GM19351 (cell line): Measurements from ENCODE around the gene ATF6.
A peak's percentile ranks its signal among the peaks of the same experiment; 100 is the strongest.

Source experiments
- ATAC-seq: cut with Tn5 transposase; IDR thresholded peaks from one replicate; pipeline ENCODE4 v1.9.1; 2021; ENCODE audit warnings: mild to moderate bottlenecking, moderate library complexity; ENCODE audit not compliant: unreplicated experiment

Gene ATF6

GRCh38 chr1:161956930-161957329 is 190.8 kb downstream of the ATF6 start:
- ATAC-seq = no peak

DNA sequence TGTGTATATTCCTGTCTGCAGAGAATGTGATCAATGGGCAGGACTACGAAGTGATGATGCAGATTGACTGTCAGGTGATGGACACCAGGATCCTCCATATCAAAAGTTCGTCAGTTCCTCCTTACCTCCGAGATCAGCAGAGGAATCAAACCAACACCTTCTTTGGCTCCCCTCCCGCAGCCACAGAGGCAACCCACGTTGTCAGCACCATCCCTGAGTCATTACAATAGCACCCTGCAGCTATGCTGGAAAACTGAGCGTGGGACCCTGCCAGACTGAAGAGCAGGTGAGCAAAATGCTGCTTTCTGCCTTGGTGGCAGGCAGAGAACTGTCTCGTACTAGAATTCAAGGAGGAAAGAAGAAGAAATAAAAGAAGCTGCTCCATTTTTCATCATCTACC is 192.3 kb downstream of the ATF6 start:
- no peak for ATAC-seq

GRCh38 chr1:161962091-161962887 is 196.2 kb downstream of the ATF6 start:
- ATAC-seq = peak; percentile 94

DNA sequence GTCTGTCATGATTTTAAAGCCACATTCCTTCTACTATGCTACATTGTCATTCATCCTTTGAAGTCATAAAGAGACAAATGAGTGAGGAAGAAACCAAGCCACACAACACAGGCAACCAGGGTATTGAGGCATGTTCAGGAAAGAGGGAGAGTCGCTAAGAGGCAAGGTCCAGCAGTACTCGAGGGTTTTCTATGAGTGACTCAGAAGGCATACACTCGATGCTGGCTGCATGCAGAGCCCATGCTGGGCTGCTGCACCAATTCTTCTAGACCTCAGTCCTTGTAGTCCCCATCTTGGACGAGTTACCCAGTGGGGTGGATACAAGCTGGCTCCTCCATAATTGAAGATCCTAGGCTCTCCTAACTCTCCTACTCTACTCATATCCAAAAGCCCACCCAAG is 199.9 kb downstream of the ATF6 start:
- ATAC-seq = no peak

- no peak for ATAC-seq
Observed at GRCh38 chr1:161970036-161970435, 203.9 kb downstream of the ATF6 start.

DNA sequence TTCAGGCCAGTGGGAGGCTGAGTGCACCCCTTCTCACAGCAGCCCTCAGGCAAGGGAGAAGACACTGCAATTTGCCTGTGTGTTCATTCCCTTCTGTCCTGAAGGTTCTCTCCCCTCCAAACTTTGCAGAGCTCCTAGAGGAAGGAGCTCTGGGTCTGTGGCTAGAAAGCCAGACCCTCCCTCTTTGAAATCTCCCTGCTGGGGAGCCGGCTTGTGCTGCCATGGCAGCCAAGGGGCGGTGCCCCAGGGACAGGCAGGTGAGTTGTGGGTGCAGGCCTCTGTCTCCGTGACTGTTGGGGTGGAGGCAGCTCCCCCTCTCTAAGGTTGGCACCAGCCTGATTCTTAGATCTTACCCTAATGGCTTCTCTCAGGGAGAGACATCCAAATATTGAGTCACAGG is 204.5 kb downstream of the ATF6 start:
- no peak for ATAC-seq

DNA sequence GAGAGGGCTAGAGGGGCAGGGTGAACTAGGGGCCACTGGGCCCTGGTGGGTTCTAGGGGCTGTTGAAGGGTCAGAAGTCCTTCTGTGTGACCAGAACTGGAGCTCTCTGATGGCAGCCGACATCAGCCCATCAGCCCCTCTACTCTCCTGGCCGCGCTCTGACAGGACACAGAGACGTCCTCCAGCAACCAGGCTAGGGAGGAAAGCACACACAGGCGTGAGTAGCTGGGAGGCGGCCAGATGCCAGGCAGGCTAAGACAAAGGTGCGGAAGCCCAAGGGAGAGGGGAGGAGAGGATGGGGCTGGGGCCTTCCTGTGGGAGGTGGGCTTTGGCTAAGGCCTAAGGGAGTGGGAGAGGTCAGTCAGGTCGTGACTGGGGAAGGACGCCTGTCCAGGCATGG is 206.7 kb downstream of the ATF6 start:
- ATAC-seq = no peak

DNA sequence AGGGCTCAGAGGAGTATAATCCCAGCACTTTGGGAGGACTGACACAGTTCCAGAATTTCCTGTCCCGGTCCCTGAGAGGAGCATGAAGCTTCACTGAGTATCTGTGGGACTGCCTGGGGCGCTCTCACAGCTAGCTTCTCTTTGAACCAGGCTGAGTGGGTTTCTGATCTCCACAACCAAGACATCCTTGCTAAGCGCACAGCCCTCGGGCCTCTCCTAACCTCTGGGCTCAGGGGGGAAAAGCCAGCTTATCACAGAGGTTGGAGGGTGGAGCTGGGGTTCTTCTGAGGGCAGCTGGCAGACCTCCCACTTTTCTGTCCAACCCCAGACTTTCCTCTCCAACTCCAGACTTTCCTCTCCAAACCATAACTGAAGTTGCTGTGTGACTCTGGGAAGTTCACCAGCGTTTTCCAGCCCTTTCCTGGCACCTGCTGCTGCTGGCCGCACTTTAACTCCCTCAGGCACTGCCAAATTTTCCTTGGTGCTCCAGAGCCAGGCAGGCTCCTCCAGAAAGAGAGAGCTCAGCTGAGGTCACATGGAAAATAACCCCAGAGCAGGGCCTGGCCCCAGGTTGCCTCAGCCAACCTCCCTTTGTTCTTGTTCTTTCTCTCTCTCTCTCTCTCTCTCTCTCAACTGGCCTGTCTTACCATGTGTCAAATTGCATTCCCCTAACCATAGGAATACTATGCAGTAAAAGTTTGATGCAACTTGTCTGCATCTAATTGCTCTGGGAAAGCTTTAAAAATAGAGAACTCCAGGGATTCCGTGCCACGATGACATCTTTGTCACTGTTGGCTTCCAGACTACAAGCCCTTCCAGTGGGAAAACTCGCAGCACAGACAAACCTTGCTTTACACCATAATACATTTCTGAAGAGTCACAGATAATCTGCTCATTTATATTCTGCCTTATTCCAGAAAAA is 208.1 kb downstream of the ATF6 start:
- ATAC-seq = no peak

- ATAC-seq = no peak
Observed at GRCh38 chr1:161978011-161978790, 212.1 kb downstream of the ATF6 start.

DNA sequence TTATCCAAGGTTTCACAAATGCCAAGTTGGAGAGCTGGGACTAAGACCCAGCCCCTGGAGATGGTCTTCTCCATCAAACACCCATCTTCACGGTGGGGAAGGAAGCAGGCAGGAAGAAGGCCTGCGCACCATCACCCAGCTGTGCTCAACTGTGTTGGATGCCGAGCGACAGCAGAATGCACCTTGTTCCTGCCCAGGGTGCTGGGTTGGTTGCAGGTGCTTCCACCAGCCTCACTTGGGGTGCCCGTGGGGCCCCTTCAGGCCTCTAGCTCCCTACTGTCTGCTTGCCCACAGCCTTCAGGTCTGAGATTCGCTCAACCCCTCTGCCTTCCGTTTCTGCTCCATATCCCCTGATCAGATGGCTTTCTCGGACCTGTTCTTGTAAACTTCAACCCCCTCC is 215.0 kb downstream of the ATF6 start:
- ATAC-seq = no peak

DNA sequence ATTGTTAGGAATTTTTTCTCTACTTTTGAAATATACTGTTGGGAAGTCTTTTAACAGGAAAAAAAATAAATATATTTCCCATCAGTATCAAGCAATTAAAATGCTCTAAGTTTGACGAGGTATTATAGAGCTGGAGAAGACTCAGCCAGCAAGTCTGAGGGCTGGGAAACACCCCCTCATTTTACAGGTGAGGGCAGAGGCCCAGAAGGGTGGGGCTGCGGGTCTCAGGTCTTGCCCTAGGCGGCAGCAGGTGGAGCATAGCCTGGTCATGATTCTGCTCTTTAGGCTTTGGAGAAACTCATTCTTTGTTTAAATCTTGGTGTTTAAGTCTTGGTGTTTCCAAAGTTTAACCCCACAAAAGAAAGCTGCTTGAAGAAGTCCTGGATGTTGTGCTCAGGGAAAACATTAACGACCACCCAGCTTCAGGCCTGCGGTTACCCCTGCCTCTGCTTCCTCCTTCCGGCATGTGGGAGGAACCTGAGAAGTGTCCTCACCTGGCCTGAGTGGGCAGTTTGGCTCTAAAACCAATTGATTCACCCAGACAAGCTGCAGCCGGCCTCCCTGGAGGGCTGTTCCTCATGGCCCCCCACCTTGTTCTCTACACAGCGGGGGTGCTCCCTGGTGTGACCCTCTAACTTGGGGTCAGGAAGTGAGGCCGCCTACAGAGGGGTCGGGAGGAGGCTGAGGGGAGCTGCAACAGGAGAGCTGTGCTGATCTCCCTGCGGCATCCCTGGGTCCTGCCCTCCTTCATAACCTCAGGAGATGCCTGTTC is 215.8 kb downstream of the ATF6 start:
- ATAC-seq = no peak

DNA sequence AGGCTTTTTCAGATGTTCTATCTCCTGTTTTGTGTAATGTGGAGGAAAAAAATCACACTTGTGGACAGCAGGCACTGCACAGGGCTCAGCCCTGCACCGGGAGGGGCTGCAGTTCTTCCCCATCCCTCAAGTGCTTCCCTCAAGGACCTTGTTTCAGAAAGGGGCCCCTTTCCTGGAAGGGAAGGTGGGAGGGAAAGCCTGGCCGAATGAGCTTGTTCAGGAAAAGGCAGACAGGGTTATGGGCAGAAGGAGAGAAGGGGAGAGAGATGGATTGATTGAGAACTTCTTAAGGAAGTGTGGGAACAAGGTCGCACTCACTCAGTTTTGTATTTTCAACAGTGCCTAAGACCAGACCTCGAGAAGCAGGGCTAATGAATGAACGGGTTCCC is 216.4 kb downstream of the ATF6 start:
- no peak for ATAC-seq

DNA sequence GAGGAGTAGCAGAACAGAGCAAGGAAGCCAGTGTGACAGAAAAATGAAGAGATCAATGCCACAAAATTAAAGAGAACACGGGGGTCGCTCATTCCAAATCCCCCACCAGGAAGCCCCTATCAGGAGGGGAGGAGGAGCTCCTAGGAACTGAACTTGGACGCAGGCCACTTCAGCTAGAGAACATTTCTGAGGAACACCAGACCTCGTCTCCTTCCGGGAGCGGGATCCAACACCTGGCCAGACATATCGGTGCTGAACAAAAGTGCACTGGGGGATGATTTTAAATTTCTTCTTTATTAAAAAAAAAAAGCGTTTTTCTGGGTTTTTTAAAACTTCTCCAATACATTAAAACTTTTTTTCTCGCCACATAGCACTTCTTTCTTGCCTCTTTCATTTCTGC is 216.8 kb downstream of the ATF6 start:
- no peak for ATAC-seq

GRCh38 chr1:161983725-161984124 is 217.6 kb downstream of the ATF6 start:
- ATAC-seq = no peak

DNA sequence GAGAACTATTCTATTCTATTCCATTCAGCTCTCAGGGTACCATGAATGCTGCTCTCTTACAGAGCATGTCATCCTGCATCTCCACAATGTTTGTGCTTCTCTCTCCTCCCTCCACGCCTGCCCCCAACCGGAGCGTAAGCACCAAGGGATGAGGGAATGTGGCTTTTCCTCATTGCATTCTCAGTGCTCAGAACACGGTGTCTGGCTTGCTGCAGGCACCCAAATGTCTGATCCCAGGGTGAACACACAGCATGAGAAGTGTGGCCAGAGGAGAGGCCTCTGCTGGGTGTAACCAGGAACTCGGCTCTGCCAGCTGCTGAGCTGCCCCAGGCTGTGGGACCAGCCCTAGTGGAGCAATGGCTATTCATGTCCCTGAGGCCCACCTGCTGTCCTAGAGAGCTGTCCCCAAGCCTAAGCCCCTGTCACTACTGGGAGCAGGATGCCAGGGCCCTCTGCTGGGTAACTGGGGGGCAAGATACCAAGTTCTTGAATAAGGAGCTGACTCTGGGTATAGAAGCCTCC is 219.2 kb downstream of the ATF6 start:
- ATAC-seq = no peak

GRCh38 chr1:161986328-161986727 is 220.2 kb downstream of the ATF6 start:
- no peak for ATAC-seq

- no peak for ATAC-seq
Observed at GRCh38 chr1:161987303-161987702, 221.2 kb downstream of the ATF6 start.

DNA sequence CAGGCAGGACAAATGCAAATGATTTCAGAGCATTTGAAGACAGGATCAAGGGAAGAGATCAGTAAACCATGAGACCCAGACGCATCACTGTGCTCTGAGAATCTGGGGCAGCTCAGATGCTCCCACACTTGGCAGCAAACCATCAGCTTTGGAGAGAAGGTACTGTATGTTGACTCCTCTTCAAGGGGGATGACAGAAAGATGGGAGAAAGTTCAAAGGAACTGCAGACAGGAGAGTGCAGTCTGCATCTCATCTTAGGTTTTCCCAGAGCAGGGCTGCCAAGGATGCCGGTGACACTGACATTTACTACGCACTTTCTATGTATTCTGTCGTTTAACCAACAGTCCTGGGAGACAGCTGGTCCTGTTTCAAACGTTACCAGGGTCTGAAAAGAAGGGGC is 221.8 kb downstream of the ATF6 start:
- ATAC-seq = no peak

DNA sequence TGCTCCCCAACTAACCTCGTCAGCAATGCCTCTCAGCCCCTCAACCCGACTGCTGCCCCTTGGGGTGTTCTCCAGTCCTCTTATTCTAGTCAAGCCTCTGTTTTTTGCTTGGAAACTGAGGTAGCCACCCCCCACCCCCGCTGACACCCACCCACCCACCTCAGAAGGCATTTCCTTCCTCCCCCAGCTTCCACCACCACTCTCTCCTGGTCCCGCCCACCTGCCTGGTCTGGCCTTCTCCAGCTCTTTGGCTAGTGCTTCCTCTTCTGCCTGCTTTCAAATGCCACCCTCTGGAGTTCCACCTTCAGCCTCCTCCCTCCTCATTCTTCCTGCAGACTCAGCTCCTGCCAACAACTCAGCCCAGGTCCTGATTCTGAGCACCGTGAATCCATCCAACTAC is 222.3 kb downstream of the ATF6 start:
- no peak for ATAC-seq

- no peak for ATAC-seq
Observed at GRCh38 chr1:161989108-161989507, 223.0 kb downstream of the ATF6 start.
